Activated naive CD4-positive, alpha-beta T cell treated with anti-CD3 and anti-CD28 coated beads, Interleukin-2, amount 10 ng/mL, durations not matched to agents 7 days and 5 days (primary cell): ENCODE data around the gene RPL26.

Source experiments
- CTCF ChIA-PET: fragments of 350-600 bp; sonication (Branson Sonifier 250); formaldehyde crosslinking; loops from one replicate; lab custom pipeline; 2021; ENCODE audit warnings: antibody characterized with exemption; lab: Charles Lee
- DNase-seq: peaks from one replicate; pipeline ENCODE4 v3.0.0-alpha.2; 2020
- H3K27ac Mint-ChIP-seq: one replicate; pipeline ENCODE4 v1.8.0; 2021; ENCODE audit warnings: mild to moderate bottlenecking, moderate library complexity, mixed read lengths
- H3K27me3 Mint-ChIP-seq: one replicate; pipeline ENCODE4 v1.8.0; 2021; ENCODE audit warnings: mild to moderate bottlenecking, mixed read lengths
- H3K36me3 Mint-ChIP-seq: one replicate; pipeline ENCODE4 v1.8.0; 2021; ENCODE audit warnings: mixed read lengths
- H3K4me1 Mint-ChIP-seq: one replicate; pipeline ENCODE4 v1.8.0; 2021; ENCODE audit warnings: mixed read lengths
- H3K4me3 Mint-ChIP-seq: one replicate; pipeline ENCODE4 v1.8.0; 2021; ENCODE audit warnings: mild to moderate bottlenecking, moderate library complexity, mixed read lengths
- H3K9me3 Mint-ChIP-seq: one replicate; pipeline ENCODE4 v1.8.0; 2021; ENCODE audit warnings: mixed read lengths

The RPL26 gene

GRCh38 chr17:8383143-8383822, at the start of gene RPL26:
RPL26 (minus strand) TSS chr17:8383193; CDS start chr17:8382310, 883 bp downstream.
- Mint-ChIP-seq H3K27ac (peak within 1 kb of the TSS; percentile 88), H3K36me3 (peaks cover 45% of the 10 kb centered on the region), H3K27me3 (no peaks in the 10 kb centered on the region), H3K4me3 (peak within 1 kb of the TSS; percentile 87), H3K9me3 (no peaks in the 10 kb centered on the region), H3K4me1 (peaks cover 66% of the 10 kb centered on the region)
- DNase-seq, result peak; percentile 97
- CTCF ChIA-PET, result interaction anchor here (0.7 to 1.2 kb wide), 5 partner anchors 10 to 615 kb away, joined by 3 to 9 read pairs (median 3); partner anchors contain the start of gene SLC25A35

- H3K4me1 Mint-ChIP-seq, result peaks cover 8% of the 10 kb centered on the region
- H3K4me3 Mint-ChIP-seq, result no peak overlapping the region
- CTCF ChIA-PET, result interaction anchor here (0.5 kb wide), 1 partner anchor 40 kb away, joined by 4 read pairs; no protein-coding TSS in a partner anchor
- H3K9me3 Mint-ChIP-seq, result no peaks in the 10 kb centered on the region
- peaks cover 11% of the 10 kb centered on the region for H3K27me3 Mint-ChIP-seq
- no peaks in the 10 kb centered on the region for H3K36me3 Mint-ChIP-seq
- DNase-seq, result no peak
- H3K27ac Mint-ChIP-seq, result no peak overlapping the region
Observed at GRCh38 chr17:8430966-8431365, 48.0 kb upstream of the RPL26 start.

GRCh38 chr17:8426802-8427201, 43.8 kb upstream of the RPL26 start:
- Mint-ChIP-seq H3K27me3 (peaks cover 35% of the 10 kb centered on the region), H3K4me1 (no peaks in the 10 kb centered on the region), H3K4me3 (no peak overlapping the region), H3K9me3 (no peaks in the 10 kb centered on the region), H3K27ac (no peak overlapping the region), H3K36me3 (no peaks in the 10 kb centered on the region)
- CTCF ChIA-PET, result interaction anchor here (2.6 kb wide), 1 partner anchor 16 kb away, joined by 8 read pairs; no protein-coding TSS in a partner anchor
- DNase-seq, result no peak

GRCh38 chr17:8426094-8426720, 43.2 kb upstream of the RPL26 start:
- Mint-ChIP-seq H3K36me3 (no peaks in the 10 kb centered on the region), H3K4me1 (no peaks in the 10 kb centered on the region)
- DNase-seq, result no peak

GRCh38 chr17:8421571-8421970, 38.6 kb upstream of the RPL26 start:
- H3K36me3 Mint-ChIP-seq, result no peaks in the 10 kb centered on the region
- no peaks in the 10 kb centered on the region for H3K9me3 Mint-ChIP-seq
- CTCF ChIA-PET, result interaction anchor here (2.5 kb wide), 1 partner anchor 11 kb away, joined by 16 read pairs; no protein-coding TSS in a partner anchor
- no peak overlapping the region for H3K4me3 Mint-ChIP-seq
- H3K27ac Mint-ChIP-seq, result no peak overlapping the region
- peaks cover 54% of the 10 kb centered on the region for H3K27me3 Mint-ChIP-seq
- no peaks in the 10 kb centered on the region for H3K4me1 Mint-ChIP-seq
- no peak for DNase-seq

More at GRCh38 chr17:8426094-8426720, 43.2 kb upstream of the RPL26 start:
- Mint-ChIP-seq H3K9me3 (no peaks in the 10 kb centered on the region), H3K4me3 (no peak overlapping the region), H3K27ac (no peak overlapping the region), H3K27me3 (peaks cover 35% of the 10 kb centered on the region)
- CTCF ChIA-PET, result interaction anchor here (2.6 kb wide), 1 partner anchor 16 kb away, joined by 8 read pairs; no protein-coding TSS in a partner anchor

GRCh38 chr17:8420041-8420934, 37.3 kb upstream of the RPL26 start:
- no peak overlapping the region for H3K4me3 Mint-ChIP-seq
- no peaks in the 10 kb centered on the region for H3K4me1 Mint-ChIP-seq
- no peaks in the 10 kb centered on the region for H3K9me3 Mint-ChIP-seq
- no peak overlapping the region for H3K27ac Mint-ChIP-seq
- H3K27me3 Mint-ChIP-seq, result peaks cover 63% of the 10 kb centered on the region
- CTCF ChIA-PET, result interaction anchor here (2.5 kb wide), 1 partner anchor 10 kb away, joined by 16 read pairs; no protein-coding TSS in a partner anchor
- no peaks in the 10 kb centered on the region for H3K36me3 Mint-ChIP-seq
- no peak for DNase-seq

GRCh38 chr17:8419305-8419704, 36.3 kb upstream of the RPL26 start:
- H3K27me3 Mint-ChIP-seq, result peaks cover 66% of the 10 kb centered on the region
- DNase-seq, result no peak
- no peak overlapping the region for H3K4me3 Mint-ChIP-seq
- H3K36me3 Mint-ChIP-seq, result no peaks in the 10 kb centered on the region
- no peaks in the 10 kb centered on the region for H3K9me3 Mint-ChIP-seq
- no peak overlapping the region for H3K27ac Mint-ChIP-seq
- no peaks in the 10 kb centered on the region for H3K4me1 Mint-ChIP-seq
- CTCF ChIA-PET, result interaction anchor here (2.5 kb wide), 1 partner anchor 9 kb away, joined by 16 read pairs; no protein-coding TSS in a partner anchor

- CTCF ChIA-PET, result no interaction called here
- H3K27me3 Mint-ChIP-seq, result peaks cover 67% of the 10 kb centered on the region
Observed at GRCh38 chr17:8418471-8418870, 35.5 kb upstream of the RPL26 start.

GRCh38 chr17:8417806-8418205, 34.8 kb upstream of the RPL26 start:
- H3K4me1 Mint-ChIP-seq, result peaks cover 8% of the 10 kb centered on the region
- no peak overlapping the region for H3K4me3 Mint-ChIP-seq
- H3K27me3 Mint-ChIP-seq, result peaks cover 70% of the 10 kb centered on the region
- CTCF ChIA-PET, result no interaction called here
- H3K9me3 Mint-ChIP-seq, result no peaks in the 10 kb centered on the region
- no peak for DNase-seq
- H3K27ac Mint-ChIP-seq, result no peak overlapping the region
- no peaks in the 10 kb centered on the region for H3K36me3 Mint-ChIP-seq

More at GRCh38 chr17:8418471-8418870, 35.5 kb upstream of the RPL26 start:
- Mint-ChIP-seq H3K4me3 (no peak overlapping the region), H3K36me3 (no peaks in the 10 kb centered on the region), H3K4me1 (peaks cover 2% of the 10 kb centered on the region), H3K27ac (no peak overlapping the region), H3K9me3 (no peaks in the 10 kb centered on the region)
- no peak for DNase-seq

- H3K36me3 Mint-ChIP-seq, result no peaks in the 10 kb centered on the region
- H3K9me3 Mint-ChIP-seq, result no peaks in the 10 kb centered on the region
- peaks cover 79% of the 10 kb centered on the region for H3K27me3 Mint-ChIP-seq
- CTCF ChIA-PET, result no interaction called here
- no peak overlapping the region for H3K4me3 Mint-ChIP-seq
- DNase-seq, result no peak
- H3K4me1 Mint-ChIP-seq, result peaks cover 14% of the 10 kb centered on the region
- H3K27ac Mint-ChIP-seq, result no peak overlapping the region
Observed at GRCh38 chr17:8413938-8414337, 30.9 kb upstream of the RPL26 start.

GRCh38 chr17:8413328-8413727, 30.3 kb upstream of the RPL26 start:
- H3K4me1 Mint-ChIP-seq, result peaks cover 19% of the 10 kb centered on the region
- H3K4me3 Mint-ChIP-seq, result no peak overlapping the region
- H3K9me3 Mint-ChIP-seq, result no peaks in the 10 kb centered on the region
- DNase-seq, result no peak
- H3K27ac Mint-ChIP-seq, result no peak overlapping the region
- no peaks in the 10 kb centered on the region for H3K36me3 Mint-ChIP-seq
- CTCF ChIA-PET, result no interaction called here
- H3K27me3 Mint-ChIP-seq, result peaks cover 77% of the 10 kb centered on the region

GRCh38 chr17:8412089-8412488, 29.1 kb upstream of the RPL26 start:
- CTCF ChIA-PET, result interaction anchor here (1.0 to 3.0 kb wide), 4 partner anchors 8 to 373 kb away, joined by 3 to 16 read pairs (median 10); no protein-coding TSS in a partner anchor
- DNase-seq, result no peak
- H3K4me3 Mint-ChIP-seq, result no peak overlapping the region
- no peak overlapping the region for H3K27ac Mint-ChIP-seq
- peaks cover 69% of the 10 kb centered on the region for H3K27me3 Mint-ChIP-seq
- H3K36me3 Mint-ChIP-seq, result no peaks in the 10 kb centered on the region
- peaks cover 21% of the 10 kb centered on the region for H3K4me1 Mint-ChIP-seq
- no peaks in the 10 kb centered on the region for H3K9me3 Mint-ChIP-seq

GRCh38 chr17:8410883-8411238, 27.9 kb upstream of the RPL26 start:
- DNase-seq, result no peak
- Mint-ChIP-seq H3K27ac (no peak overlapping the region), H3K36me3 (no peaks in the 10 kb centered on the region), H3K4me3 (no peak overlapping the region), H3K27me3 (peaks cover 56% of the 10 kb centered on the region), H3K9me3 (no peaks in the 10 kb centered on the region), H3K4me1 (peaks cover 21% of the 10 kb centered on the region)
- CTCF ChIA-PET, result interaction anchor here (0.7 to 3.0 kb wide), 14 partner anchors 10 to 489 kb away, joined by 3 to 16 read pairs (median 4); partner anchors contain the start of gene RNF222
